Measurements from ENCODE around the gene PLA2R1. TPM values are rescaled to one million over a fixed set of nuclear protein-coding genes. Genes with fewer than 3 reads are reported as not detected.

PLA2R1 gene
- total and polyA plus RNA-seq, 7 experiments from 2014 or later: not detected

- CTCF ChIA-PET: no interaction called here
Measured at GRCh38 chr2:160022162-160022561, 40.3 kb downstream of the PLA2R1 start.

GRCh38 chr2:160019374-160020090 is 42.9 kb downstream of the PLA2R1 start:
- H3K27ac Mint-ChIP-seq: peak overlapping the region in 1 of 9 donors; percentile 7
- Histone ChIP-seq H3K27ac (ENCODE audit: low read depth, low read length) (no peak overlapping the region), H3K4me3 (ENCODE audit: low read length) (no peak overlapping the region), H3K4me1 (ENCODE audit: control insufficient read depth in 2 of 2, insufficient read depth in 2 of 2, low read length in 2 of 2) (no peaks in the 10 kb centered on the region), H3K27me3 (ENCODE audit: control insufficient read depth in 2 of 2, insufficient read depth in 2 of 2, low read length in 2 of 2) (no peaks in the 10 kb centered on the region), H3K36me3 (ENCODE audit: control insufficient read depth in 2 of 3, insufficient read depth in 3 of 3, low read length in 3 of 3) (no peaks in the 10 kb centered on the region), H3K9me3 (ENCODE audit: control insufficient read depth in 2 of 3, low read length in 3 of 3) (no peaks in the 10 kb centered on the region)
- no peaks in the 10 kb centered on the region for H3K4me1 Mint-ChIP-seq
- ATAC-seq: no peak
- peaks cover 0 to 5% (median 0%) of the 10 kb centered on the region in 5 donors for H3K36me3 Mint-ChIP-seq
- ChIA-PET CTCF (no interaction called here), POLR2A (no interaction called here)
- H3K4me3 Mint-ChIP-seq: no peak overlapping the region
- peaks cover 4 to 31% (median 21%) of the 10 kb centered on the region in 5 donors for H3K27me3 Mint-ChIP-seq
- DNase-seq: no peak
- peaks cover 0 to 23% (median 6%) of the 10 kb centered on the region in 11 donors for H3K9me3 Mint-ChIP-seq
- intact Hi-C loops (cut with micrococcal nuclease): no loop called here

More at GRCh38 chr2:160022162-160022561, 40.3 kb downstream of the PLA2R1 start:
- peaks cover 0 to 5% (median 0%) of the 10 kb centered on the region in 5 donors for H3K36me3 Mint-ChIP-seq
- H3K27me3 Mint-ChIP-seq: peaks cover 3 to 28% (median 23%) of the 10 kb centered on the region in 5 donors
- peaks cover 0 to 23% (median 6%) of the 10 kb centered on the region in 11 donors for H3K9me3 Mint-ChIP-seq
- ATAC-seq (no peak), DNase-seq (no peak)
- Histone ChIP-seq H3K4me3 (ENCODE audit: low read length) (no peak overlapping the region), H3K27me3 (ENCODE audit: control insufficient read depth in 2 of 2, insufficient read depth in 2 of 2, low read length in 2 of 2) (no peaks in the 10 kb centered on the region), H3K27ac (ENCODE audit: low read depth, low read length) (no peak overlapping the region), H3K9me3 (ENCODE audit: control insufficient read depth in 2 of 3, low read length in 3 of 3) (no peaks in the 10 kb centered on the region), H3K4me1 (ENCODE audit: control insufficient read depth in 2 of 2, insufficient read depth in 2 of 2, low read length in 2 of 2) (no peaks in the 10 kb centered on the region), H3K36me3 (ENCODE audit: control insufficient read depth in 2 of 3, insufficient read depth in 3 of 3, low read length in 3 of 3) (no peaks in the 10 kb centered on the region)
- no peaks in the 10 kb centered on the region for H3K4me1 Mint-ChIP-seq
- H3K27ac Mint-ChIP-seq: no peak overlapping the region
- H3K4me3 Mint-ChIP-seq: no peak overlapping the region
- POLR2A ChIA-PET: no interaction called here
- intact Hi-C loops (cut with micrococcal nuclease): no loop called here

GRCh38 chr2:160015746-160016145 is 46.7 kb downstream of the PLA2R1 start:
- H3K9me3 Mint-ChIP-seq: no peaks in the 10 kb centered on the region
- ATAC-seq (no peak), DNase-seq (no peak)
- Histone ChIP-seq H3K4me1 (ENCODE audit: control insufficient read depth in 2 of 2, insufficient read depth in 2 of 2, low read length in 2 of 2) (no peaks in the 10 kb centered on the region), H3K27ac (ENCODE audit: low read depth, low read length) (no peak overlapping the region), H3K4me3 (ENCODE audit: low read length) (no peak overlapping the region), H3K27me3 (ENCODE audit: control insufficient read depth in 2 of 2, insufficient read depth in 2 of 2, low read length in 2 of 2) (no peaks in the 10 kb centered on the region), H3K36me3 (ENCODE audit: control insufficient read depth in 2 of 3, insufficient read depth in 3 of 3, low read length in 3 of 3) (no peaks in the 10 kb centered on the region), H3K9me3 (ENCODE audit: control insufficient read depth in 2 of 3, low read length in 3 of 3) (no peaks in the 10 kb centered on the region)
- ChIA-PET POLR2A (no interaction called here), CTCF (no interaction called here)
- intact Hi-C loops (cut with micrococcal nuclease): no loop called here
- H3K4me3 Mint-ChIP-seq: no peak overlapping the region
- no peak overlapping the region for H3K27ac Mint-ChIP-seq
- no peaks in the 10 kb centered on the region for H3K4me1 Mint-ChIP-seq
- no peaks in the 10 kb centered on the region for H3K36me3 Mint-ChIP-seq
- peaks cover 6 to 31% (median 20%) of the 10 kb centered on the region in 5 donors for H3K27me3 Mint-ChIP-seq

- Mint-ChIP-seq H3K9me3 (no peaks in the 10 kb centered on the region), H3K4me1 (no peaks in the 10 kb centered on the region), H3K27me3 (peaks cover 9 to 29% (median 18%) of the 10 kb centered on the region in 5 donors), H3K4me3 (no peak overlapping the region), H3K36me3 (no peaks in the 10 kb centered on the region), H3K27ac (no peak overlapping the region)
- ATAC-seq: no peak
- Histone ChIP-seq H3K27me3 (ENCODE audit: control insufficient read depth in 2 of 2, insufficient read depth in 2 of 2, low read length in 2 of 2) (no peaks in the 10 kb centered on the region), H3K4me1 (ENCODE audit: control insufficient read depth in 2 of 2, insufficient read depth in 2 of 2, low read length in 2 of 2) (no peaks in the 10 kb centered on the region), H3K4me3 (ENCODE audit: low read length) (no peak overlapping the region), H3K36me3 (ENCODE audit: control insufficient read depth in 2 of 3, insufficient read depth in 3 of 3, low read length in 3 of 3) (no peaks in the 10 kb centered on the region), H3K27ac (ENCODE audit: low read depth, low read length) (no peak overlapping the region), H3K9me3 (ENCODE audit: control insufficient read depth in 2 of 3, low read length in 3 of 3) (no peaks in the 10 kb centered on the region)
- intact Hi-C loops (cut with micrococcal nuclease): no loop called here
- no peak for DNase-seq
- POLR2A ChIA-PET: interaction anchor here (1.3 kb wide), 1 partner anchor 8 kb away, joined by 4 read pairs; no protein-coding TSS in a partner anchor
- CTCF ChIA-PET: interaction anchor here (0.7 kb wide), 1 partner anchor 64 kb away, joined by 3 read pairs; no protein-coding TSS in a partner anchor
Measured at GRCh38 chr2:160014227-160014626, 48.2 kb downstream of the PLA2R1 start.

GRCh38 chr2:160010361-160011145 is 51.9 kb downstream of the PLA2R1 start:
- intact Hi-C loops (cut with micrococcal nuclease): no loop called here
- Mint-ChIP-seq H3K4me1 (no peaks in the 10 kb centered on the region), H3K27me3 (peaks cover 14 to 27% (median 20%) of the 10 kb centered on the region in 5 donors), H3K9me3 (no peaks in the 10 kb centered on the region), H3K36me3 (no peaks in the 10 kb centered on the region), H3K27ac (no peak overlapping the region), H3K4me3 (no peak overlapping the region)
- H3K36me3 ChIP-seq (ENCODE audit: control insufficient read depth in 2 of 3, insufficient read depth in 3 of 3, low read length in 3 of 3): no peaks in the 10 kb centered on the region
- no peaks in the 10 kb centered on the region for H3K4me1 ChIP-seq (ENCODE audit: control insufficient read depth in 2 of 2, insufficient read depth in 2 of 2, low read length in 2 of 2)
- POLR2A ChIA-PET: no interaction called here
- no peaks in the 10 kb centered on the region for H3K9me3 ChIP-seq (ENCODE audit: control insufficient read depth in 2 of 3, low read length in 3 of 3)
- no peak for ATAC-seq
- H3K27me3 ChIP-seq (ENCODE audit: control insufficient read depth in 2 of 2, insufficient read depth in 2 of 2, low read length in 2 of 2): no peaks in the 10 kb centered on the region
- H3K4me3 ChIP-seq (ENCODE audit: low read length): no peak overlapping the region
- no peak overlapping the region for H3K27ac ChIP-seq (ENCODE audit: low read depth, low read length)
- DNase-seq: no peak
- CTCF ChIA-PET: no interaction called here

- H3K36me3 Mint-ChIP-seq: no peaks in the 10 kb centered on the region
- no peaks in the 10 kb centered on the region for H3K36me3 ChIP-seq (ENCODE audit: control insufficient read depth in 2 of 3, insufficient read depth in 3 of 3, low read length in 3 of 3)
- H3K9me3 Mint-ChIP-seq: no peaks in the 10 kb centered on the region
- CTCF ChIA-PET: no interaction called here
- no peaks in the 10 kb centered on the region for H3K4me1 Mint-ChIP-seq
- H3K4me3 Mint-ChIP-seq: no peak overlapping the region
- H3K4me1 ChIP-seq (ENCODE audit: control insufficient read depth in 2 of 2, insufficient read depth in 2 of 2, low read length in 2 of 2): no peaks in the 10 kb centered on the region
- H3K27ac Mint-ChIP-seq: no peak overlapping the region
- no peaks in the 10 kb centered on the region for H3K9me3 ChIP-seq (ENCODE audit: control insufficient read depth in 2 of 3, low read length in 3 of 3)
- POLR2A ChIA-PET: no interaction called here
- intact Hi-C loops (cut with micrococcal nuclease): no loop called here
- no peaks in the 10 kb centered on the region for H3K27me3 ChIP-seq (ENCODE audit: control insufficient read depth in 2 of 2, insufficient read depth in 2 of 2, low read length in 2 of 2)
- H3K4me3 ChIP-seq (ENCODE audit: low read length): no peak overlapping the region
- no peak overlapping the region for H3K27ac ChIP-seq (ENCODE audit: low read depth, low read length)
- DNase-seq: no peak
- peaks cover 4 to 24% (median 10%) of the 10 kb centered on the region in 5 donors for H3K27me3 Mint-ChIP-seq
- no peak for ATAC-seq
Measured at GRCh38 chr2:160007111-160007510, 55.3 kb downstream of the PLA2R1 start.

Data from naive thymus-derived CD4-positive, alpha-beta T cell (primary cell).